HG03342 (cell line): ENCODE measurements around the gene TPRG1L.
"Not testable (repeated sequence)": the region's sequence is repeated elsewhere in the genome, so short reads cannot be mapped to it uniquely, and the experiment has no call there.

Source experiments
- ATAC-seq: cut with Tn5 transposase; IDR thresholded peaks from one replicate; pipeline ENCODE4 v1.9.1; 2021; ENCODE audit warnings: mild to moderate bottlenecking, moderate library complexity; ENCODE audit not compliant: unreplicated experiment

TPRG1L gene

DNA sequence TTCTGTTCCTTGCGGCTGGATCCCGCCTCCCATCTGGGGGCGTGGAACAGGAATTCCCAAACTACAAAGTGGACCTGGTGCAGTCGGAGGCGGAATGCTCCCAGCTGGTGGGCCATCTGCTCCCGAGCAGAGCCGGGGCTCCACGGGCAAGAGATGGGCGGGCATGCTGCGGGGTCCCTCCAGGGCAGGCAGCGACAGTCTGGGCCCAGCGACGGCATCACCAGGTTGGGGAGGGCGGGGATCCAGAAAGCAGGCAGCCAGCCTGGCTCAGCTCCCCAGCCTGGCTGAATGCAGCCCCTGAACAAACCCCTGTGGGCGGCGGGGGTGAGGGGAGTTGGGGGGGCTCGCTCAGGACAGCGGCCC lies 17.1 kb upstream of the TPRG1L start:
- no peak for ATAC-seq

GRCh38 chr1:3608154-3608553 lies 16.7 kb upstream of the TPRG1L start:
- no peak for ATAC-seq

- no peak for ATAC-seq
These were observed 15.6 kb upstream of the TPRG1L start for GRCh38 chr1:3609016-3609768.

DNA sequence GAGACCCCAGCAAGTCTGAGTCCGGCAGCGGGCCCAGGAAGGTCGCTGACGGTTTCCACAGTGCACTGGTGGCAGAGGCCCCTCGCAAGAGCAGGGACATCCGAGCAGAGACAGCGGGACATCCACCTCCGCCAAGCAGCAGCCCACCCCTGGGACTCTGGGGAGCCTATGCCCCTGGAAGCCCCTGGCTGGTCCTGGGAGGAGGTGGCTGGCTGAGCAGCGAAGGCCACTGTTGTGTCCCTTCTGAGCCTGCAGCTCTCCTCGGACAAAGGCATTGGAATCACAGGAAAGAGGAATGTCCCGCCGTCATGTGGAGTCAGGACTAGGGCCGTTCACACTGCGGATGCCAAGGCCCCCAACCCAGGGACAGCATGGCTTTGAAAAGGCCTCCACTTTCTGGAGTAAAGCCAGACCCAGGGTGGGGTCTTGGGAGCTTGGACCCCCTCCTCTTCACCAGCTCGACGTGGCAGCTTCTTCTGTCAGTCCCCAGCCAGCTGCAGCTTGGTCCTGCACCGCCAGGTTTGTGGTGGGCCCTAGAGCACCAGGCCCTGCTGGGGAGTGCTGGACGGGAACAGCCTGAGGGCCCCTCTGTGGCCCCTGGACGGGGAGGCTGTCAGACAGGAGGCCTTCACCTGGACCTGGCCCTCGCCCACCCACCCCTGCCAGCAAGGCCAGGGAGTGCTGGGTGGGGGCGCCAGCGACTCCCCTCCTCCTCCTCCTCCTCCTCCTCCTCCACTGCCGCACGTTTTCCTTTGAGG lies 14.9 kb upstream of the TPRG1L start:
- no peak for ATAC-seq

- no peak for ATAC-seq
These were observed 14.2 kb upstream of the TPRG1L start for GRCh38 chr1:3610527-3611169.

- ATAC-seq = no peak
These were observed 13.4 kb upstream of the TPRG1L start, which contains the start of gene MEGF6 for GRCh38 chr1:3611170-3612019. Gene MEGF6 (minus strand): TSS chr1:3611508. CDS start chr1:3611268, 240 bp downstream.

GRCh38 chr1:3612123-3612522 lies 12.7 kb upstream of the TPRG1L start:
- no peak for ATAC-seq

- ATAC-seq = no peak
These were observed 9.8 kb upstream of the TPRG1L start for GRCh38 chr1:3614755-3615742.

DNA sequence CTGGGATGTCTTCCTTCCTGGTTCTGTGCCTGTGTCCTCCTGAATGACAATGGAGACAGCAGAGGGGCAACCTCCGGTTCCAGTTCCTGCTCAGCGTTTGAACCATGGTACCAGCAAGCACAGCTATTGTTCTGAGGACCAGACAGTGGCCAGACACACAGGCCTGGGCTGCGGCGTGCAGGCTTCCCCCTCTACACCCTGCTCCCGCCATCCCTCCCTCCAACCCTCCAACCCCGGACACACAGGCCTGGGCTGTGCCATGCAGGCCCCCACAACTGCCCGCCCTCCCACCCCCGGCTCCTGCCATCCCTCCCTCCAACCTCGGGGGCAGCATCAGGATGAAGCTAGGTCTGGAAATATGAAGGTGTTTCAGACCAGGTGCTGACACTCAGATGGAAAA lies 8.0 kb upstream of the TPRG1L start:
- no peak for ATAC-seq

DNA sequence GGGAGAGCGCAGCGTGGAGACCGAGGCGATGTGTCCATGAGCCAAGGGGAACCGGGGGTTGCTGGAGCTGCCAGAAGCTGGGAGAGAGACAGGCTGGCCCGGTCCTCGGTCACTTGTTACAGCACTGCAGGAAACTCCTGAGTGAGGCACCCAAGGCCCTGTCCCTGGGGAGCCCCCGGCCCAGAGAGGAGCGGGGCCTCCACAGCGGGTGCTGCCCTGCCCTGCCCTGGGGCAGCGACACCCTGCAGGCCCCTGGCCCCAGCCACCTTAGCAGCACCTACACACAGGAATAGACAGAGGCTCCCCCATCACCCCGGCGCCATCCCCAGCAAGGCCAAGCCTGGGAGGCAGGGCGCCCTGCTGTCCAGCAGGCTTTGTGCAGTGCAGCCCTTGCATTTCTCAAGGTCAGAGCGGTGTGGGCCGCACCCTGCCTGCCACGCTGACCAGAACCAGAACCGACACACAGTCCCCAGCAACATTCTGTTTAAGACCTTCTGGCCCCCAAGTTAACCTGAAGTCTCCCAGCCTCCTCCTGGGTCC lies 6.9 kb upstream of the TPRG1L start:
- no peak for ATAC-seq

DNA sequence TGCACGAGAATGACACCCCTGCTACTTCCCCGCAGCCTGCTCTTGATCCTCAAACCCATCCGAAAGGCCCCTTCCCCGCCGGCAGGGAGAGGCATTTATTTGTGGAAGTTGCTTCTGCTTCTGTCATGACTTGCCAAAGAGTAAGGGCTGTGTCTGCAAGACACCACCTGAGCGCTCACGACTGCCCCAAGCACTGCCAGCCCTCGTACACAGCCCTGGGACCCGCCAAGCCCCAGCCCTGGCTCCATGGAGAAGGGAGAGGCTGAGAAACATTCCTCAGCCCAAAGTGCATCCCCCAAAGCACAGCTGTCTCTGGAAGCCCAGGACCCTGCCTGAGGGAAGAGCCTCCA lies 6.3 kb upstream of the TPRG1L start:
- no peak for ATAC-seq

GRCh38 chr1:3618881-3619671 lies 5.7 kb upstream of the TPRG1L start:
- ATAC-seq = peak; percentile 63

GRCh38 chr1:3620708-3621107 lies 4.1 kb upstream of the TPRG1L start:
- ATAC-seq = no peak

- not testable (repeated sequence) for ATAC-seq
These were observed 3.6 kb upstream of the TPRG1L start for GRCh38 chr1:3621151-3621671.

DNA sequence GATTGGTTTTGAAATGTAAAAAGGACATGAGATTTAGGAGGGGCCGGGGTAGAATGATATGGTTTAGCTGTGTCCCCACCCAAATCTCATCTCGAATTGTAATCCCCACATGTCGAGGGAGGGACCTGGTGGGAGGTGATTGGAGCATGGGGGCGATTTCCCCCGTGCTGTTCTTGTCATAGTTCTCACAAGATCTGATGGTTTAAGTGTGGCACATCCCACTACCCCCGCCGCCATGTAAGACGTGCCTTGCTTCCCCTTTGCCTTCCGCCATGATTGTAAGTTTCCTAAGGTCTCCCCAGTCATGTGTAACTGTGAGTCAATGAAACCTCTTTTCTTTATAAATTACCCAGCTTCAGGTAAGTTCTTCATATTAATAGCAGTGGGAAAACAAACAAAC lies 2.7 kb upstream of the TPRG1L start:
- not testable (repeated sequence) for ATAC-seq

DNA sequence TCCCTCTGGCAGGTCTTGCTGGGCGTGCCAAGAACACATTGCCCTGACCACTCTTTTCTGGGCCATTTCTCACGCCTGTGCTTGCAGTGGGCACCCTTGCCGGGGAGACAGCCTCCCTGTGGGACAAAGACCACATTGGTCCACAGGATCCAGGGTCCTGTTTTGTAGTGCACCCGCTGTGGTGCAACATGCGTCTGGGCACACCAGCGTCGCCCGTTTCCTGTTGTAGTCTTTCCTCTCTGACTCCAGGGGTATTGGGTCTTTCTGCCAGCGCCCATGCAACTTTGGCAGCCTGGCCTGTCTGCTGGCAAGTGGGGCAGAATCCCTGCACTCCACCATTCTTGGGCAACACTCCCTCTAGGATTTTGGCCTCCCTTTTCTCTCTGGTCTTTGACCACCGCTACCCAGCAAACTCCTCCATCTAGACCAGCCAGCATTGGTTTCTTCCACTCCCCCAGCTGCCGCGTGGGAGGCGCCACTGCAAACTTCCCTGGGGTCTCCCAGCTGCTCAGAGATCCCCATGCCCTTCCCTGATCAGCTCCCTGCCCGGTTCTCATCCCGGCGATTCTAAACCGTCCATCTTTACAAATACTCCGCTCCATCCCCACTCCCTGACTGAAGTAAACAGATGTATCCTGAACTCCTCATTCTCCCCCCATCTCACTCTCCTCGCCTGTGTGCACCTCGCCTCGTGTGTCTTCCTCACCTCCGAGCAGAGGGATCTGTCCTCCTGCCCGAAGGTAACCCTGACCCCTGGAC lies 1.2 kb upstream of the TPRG1L start:
- no peak for ATAC-seq

- ATAC-seq = peak; percentile 12
These were observed 514 bp downstream of the TPRG1L start for GRCh38 chr1:3625151-3625907.
